H9 (cell line): ENCODE measurements around the gene FEM1C. TPM values are rescaled to one million over a fixed set of nuclear protein-coding genes. Genes with fewer than 3 reads are reported as not detected.

ENCODE experiments used
- DNase-seq: peaks from one replicate; pipeline ENCODE4 v3.0.0-alpha.2; 2017
- H2AFZ ChIP-seq: one replicate; pipeline ENCODE4 v1.6.1; 2013; ENCODE audit warnings: mild to moderate bottlenecking, low read length, control low read depth, moderate library complexity
- H2AK5ac ChIP-seq: 2 replicates; pipeline ENCODE4 v1.6.1; 2013; ENCODE audit warnings: low read length, control low read depth, mixed read lengths; ENCODE audit not compliant: insufficient read length
- H2BK120ac ChIP-seq: one replicate; pipeline ENCODE4 v1.6.1; 2013; ENCODE audit warnings: low read depth, mild to moderate bottlenecking, low read length, control low read depth, inconsistent platforms; ENCODE audit not compliant: poor library complexity, severe bottlenecking
- H2BK12ac ChIP-seq: 2 replicates; pipeline ENCODE4 v1.6.1; 2013; ENCODE audit warnings: low read length, control low read depth, mixed read lengths, low read depth; ENCODE audit not compliant: insufficient read length
- H2BK15ac ChIP-seq: 2 replicates; pipeline ENCODE4 v1.6.1; 2013; ENCODE audit warnings: low read depth, low read length, control low read depth
- H2BK20ac ChIP-seq: one replicate; pipeline ENCODE4 v1.6.1; 2013; ENCODE audit warnings: low read depth, mild to moderate bottlenecking, low read length, control low read depth, inconsistent platforms; ENCODE audit not compliant: poor library complexity, severe bottlenecking
- H2BK5ac ChIP-seq: 2 replicates; pipeline ENCODE4 v1.6.1; 2013; ENCODE audit warnings: low read length, control low read depth, mixed read lengths; ENCODE audit not compliant: insufficient read length
- H3K14ac ChIP-seq: 2 replicates; pipeline ENCODE4 v1.6.1; 2013; ENCODE audit warnings: low read length, control low read depth; ENCODE audit not compliant: insufficient read depth
- H3K18ac ChIP-seq: 2 replicates; pipeline ENCODE4 v1.6.1; 2013; ENCODE audit warnings: low read depth, mild to moderate bottlenecking, mixed read lengths, low read length, control low read depth; ENCODE audit not compliant: insufficient read length
- H3K23ac ChIP-seq: 2 replicates; pipeline ENCODE4 v1.6.1; 2013; ENCODE audit warnings: low read length, control low read depth, mixed read lengths, low read depth; ENCODE audit not compliant: insufficient read length
- H3K23me2 ChIP-seq: 2 replicates; pipeline ENCODE4 v1.6.1; 2013; ENCODE audit warnings: low read depth, mild to moderate bottlenecking, mixed read lengths, low read length, control low read depth; ENCODE audit not compliant: insufficient read length, poor library complexity, severe bottlenecking
- H3K27ac ChIP-seq: 2 replicates; pipeline ENCODE4 v1.5.1; 2013; ENCODE audit warnings: low read length, control low read depth, mixed read lengths, low read depth; ENCODE audit not compliant: insufficient read length
- H3K27me3 ChIP-seq: 2 replicates; pipeline ENCODE4 v1.6.1; 2013; ENCODE audit warnings: low read length, control low read depth, inconsistent platforms; ENCODE audit not compliant: insufficient read depth
- H3K4ac ChIP-seq: 2 replicates; pipeline ENCODE4 v1.6.1; 2013; ENCODE audit warnings: low read depth, mild to moderate bottlenecking, control low read depth, inconsistent platforms, low read length, moderate library complexity
- H3K4me1 ChIP-seq: 2 replicates; pipeline ENCODE4 v1.6.1; 2013; ENCODE audit warnings: low read length, control low read depth, inconsistent platforms; ENCODE audit not compliant: insufficient read depth
- H3K4me2 ChIP-seq: 2 replicates; pipeline ENCODE4 v1.6.1; 2013; ENCODE audit warnings: low read length, control low read depth, mixed read lengths; ENCODE audit not compliant: insufficient read length, insufficient read depth
- H3K56ac ChIP-seq: 2 replicates; pipeline ENCODE4 v1.6.1; 2013; ENCODE audit warnings: low read depth, mild to moderate bottlenecking, mixed read lengths, low read length, control low read depth; ENCODE audit not compliant: insufficient read length
- H3K79me1 ChIP-seq: 2 replicates; pipeline ENCODE4 v1.6.1; 2013; ENCODE audit warnings: low read depth, mild to moderate bottlenecking, moderate library complexity, low read length, control low read depth, inconsistent platforms; ENCODE audit not compliant: insufficient read depth, poor library complexity, severe bottlenecking
- H3K79me2 ChIP-seq: 2 replicates; pipeline ENCODE4 v1.6.1; 2013; ENCODE audit warnings: low read length, control low read depth, inconsistent platforms; ENCODE audit not compliant: insufficient read depth
- H3K9ac ChIP-seq: 2 replicates; pipeline ENCODE4 v1.6.1; 2013; ENCODE audit warnings: low read length, control low read depth, mixed read lengths; ENCODE audit not compliant: insufficient read length; ENCODE audit errors: extremely low read depth
- H3K9me3 ChIP-seq: one replicate; pipeline ENCODE4 v1.6.1; 2013; ENCODE audit warnings: low read depth, low read length, inconsistent platforms; ENCODE audit not compliant: control insufficient read depth
- H3T11ph ChIP-seq: one replicate; pipeline ENCODE4 v1.6.1; 2013; ENCODE audit warnings: mild to moderate bottlenecking, low read length, control low read depth, inconsistent platforms
- H4K20me1 ChIP-seq: one replicate; pipeline ENCODE4 v1.6.1; 2013; ENCODE audit not compliant: control insufficient read depth, insufficient read length, insufficient read depth
- H4K5ac ChIP-seq: 2 replicates; pipeline ENCODE4 v1.6.1; 2013; ENCODE audit warnings: low read depth, mild to moderate bottlenecking, mixed read lengths, low read length, control low read depth; ENCODE audit not compliant: insufficient read length
- H4K8ac ChIP-seq: replicated peaks from 2 replicates; pipeline ENCODE4 v1.6.1; 2013; ENCODE audit warnings: low read length, control low read depth, mixed read lengths, low read depth; ENCODE audit not compliant: insufficient read length
- H4K91ac ChIP-seq: 2 replicates; pipeline ENCODE4 v1.6.1; 2013; ENCODE audit warnings: low read depth, mild to moderate bottlenecking, moderate library complexity, mixed read lengths, low read length, control low read depth; ENCODE audit not compliant: insufficient read length
- H3K27ac Mint-ChIP-seq, 3 experiments: 2 replicates in 2 of 3; 3 replicates in 1 of 3; pipeline ENCODE4 v1.8.0; 2020 to 2021; ENCODE audit warnings: mixed read lengths in 3 of 3, mild to moderate bottlenecking in 1 of 3, moderate library complexity in 1 of 3
- H3K27me3 Mint-ChIP-seq: 2 replicates; pipeline ENCODE4 v1.8.0; 2021; ENCODE audit warnings: low read depth, mild to moderate bottlenecking, moderate library complexity, mixed read lengths
- H3K36me3 Mint-ChIP-seq, 3 experiments: 2 replicates in 2 of 3; 3 replicates in 1 of 3; pipeline ENCODE4 v1.8.0; 2020 to 2021; ENCODE audit warnings: low read depth in 3 of 3, mixed read lengths in 3 of 3; ENCODE audit not compliant: insufficient read depth in 1 of 3
- H3K4me1 Mint-ChIP-seq, 2 experiments: 2 replicates each; pipeline ENCODE4 v1.8.0; 2020; ENCODE audit warnings: mixed read lengths in 2 of 2
- H3K4me3 Mint-ChIP-seq, 2 experiments: 2 replicates in 1 of 2; 3 replicates in 1 of 2; pipeline ENCODE4 v1.8.0; 2020 to 2021; ENCODE audit warnings: mild to moderate bottlenecking in 2 of 2, mixed read lengths in 2 of 2, moderate library complexity in 1 of 2
- H3K9me3 Mint-ChIP-seq, 2 experiments: 2 replicates in 1 of 2; 3 replicates in 1 of 2; pipeline ENCODE4 v1.8.0; 2020; ENCODE audit warnings: mild to moderate bottlenecking in 2 of 2, mixed read lengths in 2 of 2, moderate library complexity in 1 of 2
- WGBS: extraction: QIAGEN DNeasy Blood & Tissue Kit; methylation state at CpG from one replicate; pipeline ENCODE4 v1.1.7; 2013; ENCODE audit warnings: missing lambda C conversion rate, low lambda C conversion rate, mixed read lengths; ENCODE audit not compliant: insufficient read length; ENCODE audit errors: extremely low coverage; 5-methylcytosine and 5-hydroxymethylcytosine counted together
- total RNA-seq: library from RNA; stranded (reverse); gene quantifications from 2 replicates; pipeline ENCODE4 v1.2.1, GENCODE V29; 2021
- TF ChIP-seq, protein P1 (sequence below): fragments of 200-600 bp; sonication (generic); conservative IDR thresholded peaks from 3 replicates; pipeline ENCODE4 v1.8.0; 2021; ENCODE audit warnings: antibody characterized with exemption, mild to moderate bottlenecking

Gene FEM1C
- total RNA-seq, 1 experiment from 2014 or later = 15.2 TPM

GRCh38 chr5:115526604-115527003 lies 18.0 kb downstream of the FEM1C start:
- Histone ChIP-seq H4K5ac (no peak overlapping the region), H3K4me2 (no peak overlapping the region), H2BK15ac (no peak overlapping the region), H2AK5ac (no peak overlapping the region), H2BK20ac (no peak overlapping the region), H4K91ac (no peak overlapping the region), H3K18ac (no peak overlapping the region), H3K27ac (no peak overlapping the region), H4K20me1 (no peaks in the 10 kb centered on the region), H3K9ac (no peak overlapping the region), H3K4me1 (no peaks in the 10 kb centered on the region), H3K4ac (no peak overlapping the region), H3K23me2 (no peaks in the 10 kb centered on the region), H2AFZ (no peak overlapping the region), H3K79me2 (peaks cover 2% of the 10 kb centered on the region; the same call in 1 of the 2 replicates), H3K27me3 (no peaks in the 10 kb centered on the region), H2BK5ac (no peak overlapping the region), H3K56ac (no peak overlapping the region), H2BK12ac (no peak overlapping the region), H3K79me1 (peaks cover 5% of the 10 kb centered on the region), H2BK120ac (no peak overlapping the region), H3K14ac (no peak overlapping the region), H4K8ac (no peak overlapping the region), H3K23ac (no peak overlapping the region), H3T11ph (no peak overlapping the region), H3K9me3 (no peaks in the 10 kb centered on the region)
- no CpG with 5 or more reads among the region's 2 CpGs for WGBS
- TF ChIP-seq, protein P1, sequence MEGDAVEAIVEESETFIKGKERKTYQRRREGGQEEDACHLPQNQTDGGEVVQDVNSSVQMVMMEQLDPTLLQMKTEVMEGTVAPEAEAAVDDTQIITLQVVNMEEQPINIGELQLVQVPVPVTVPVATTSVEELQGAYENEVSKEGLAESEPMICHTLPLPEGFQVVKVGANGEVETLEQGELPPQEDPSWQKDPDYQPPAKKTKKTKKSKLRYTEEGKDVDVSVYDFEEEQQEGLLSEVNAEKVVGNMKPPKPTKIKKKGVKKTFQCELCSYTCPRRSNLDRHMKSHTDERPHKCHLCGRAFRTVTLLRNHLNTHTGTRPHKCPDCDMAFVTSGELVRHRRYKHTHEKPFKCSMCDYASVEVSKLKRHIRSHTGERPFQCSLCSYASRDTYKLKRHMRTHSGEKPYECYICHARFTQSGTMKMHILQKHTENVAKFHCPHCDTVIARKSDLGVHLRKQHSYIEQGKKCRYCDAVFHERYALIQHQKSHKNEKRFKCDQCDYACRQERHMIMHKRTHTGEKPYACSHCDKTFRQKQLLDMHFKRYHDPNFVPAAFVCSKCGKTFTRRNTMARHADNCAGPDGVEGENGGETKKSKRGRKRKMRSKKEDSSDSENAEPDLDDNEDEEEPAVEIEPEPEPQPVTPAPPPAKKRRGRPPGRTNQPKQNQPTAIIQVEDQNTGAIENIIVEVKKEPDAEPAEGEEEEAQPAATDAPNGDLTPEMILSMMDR = no peak
- H3K27me3 Mint-ChIP-seq = no peaks in the 10 kb centered on the region
- DNase-seq = no peak
- peak overlapping the region in 2 of 3 experiments; percentile 68 to 72; a peak in 2 of 7 replicates for H3K27ac Mint-ChIP-seq
- H3K4me1 Mint-ChIP-seq = peaks cover 21 to 26% of the 10 kb centered on the region in 2 experiments
- H3K36me3 Mint-ChIP-seq = peaks cover 10 to 21% (median 16%) of the 10 kb centered on the region in 3 experiments; a peak in 6 of 7 replicates
- H3K4me3 Mint-ChIP-seq = no peak overlapping the region
- H3K9me3 Mint-ChIP-seq = no peaks in the 10 kb centered on the region
